Fibroblast of the aortic adventitia (primary cell): ENCODE data around the gene LNPK. TPM values are rescaled to one million over a fixed set of nuclear protein-coding genes. Genes with fewer than 3 reads are reported as not detected.

Experiments used
- DNase-seq: peaks from one replicate; pipeline ENCODE4 v3.0.0-alpha.2; 2010; ENCODE audit warnings: low read depth
- H3K4me3 ChIP-seq: 2 replicates; pipeline ENCODE4 v1.5.1; 2011; ENCODE audit warnings: low read depth, mild to moderate bottlenecking, control low read depth, low read length, moderate library complexity
- CTCF ChIP-seq: IDR thresholded peaks from 2 replicates; pipeline ENCODE4 v1.5.1; 2011; ENCODE audit warnings: mild to moderate bottlenecking, low read length, control low read depth, inconsistent platforms; ENCODE audit not compliant: insufficient read depth
- total RNA-seq: library from RNA; depleted of rRNA; stranded (reverse); fragments of >200 nt; gene quantifications from 2 replicates; pipeline ENCODE4 v1.2.3, GENCODE V29; 2012; ENCODE audit warnings: low replicate concordance

Gene LNPK
- total RNA-seq, 1 donor, result 61.4 TPM

- no peak for TF ChIP-seq CTCF
- no peak overlapping the region for H3K4me3 ChIP-seq
- DNase-seq, result no peak
These were observed 69.4 kb downstream of the LNPK start for GRCh38 chr2:175932675-175933074.

GRCh38 chr2:175931805-175932204, 70.3 kb downstream of the LNPK start:
- H3K4me3 ChIP-seq, result no peak overlapping the region
- peak; percentile 86 for DNase-seq
- no peak for TF ChIP-seq CTCF

- DNase-seq, result no peak
- no peak overlapping the region for H3K4me3 ChIP-seq
- TF ChIP-seq CTCF, result no peak
These were observed 71.6 kb downstream of the LNPK start for GRCh38 chr2:175930504-175930903.

- DNase-seq, result no peak
- no peak overlapping the region for H3K4me3 ChIP-seq
- no peak for TF ChIP-seq CTCF
These were observed 72.2 kb downstream of the LNPK start for GRCh38 chr2:175929850-175930249.

- TF ChIP-seq CTCF, result no peak
- peak; percentile 24 for DNase-seq
- no peak overlapping the region for H3K4me3 ChIP-seq
These were observed 75.8 kb downstream of the LNPK start for GRCh38 chr2:175926272-175926671.

GRCh38 chr2:175922160-175922559, 79.9 kb downstream of the LNPK start:
- DNase-seq, result no peak
- H3K4me3 ChIP-seq, result no peak overlapping the region
- no peak for TF ChIP-seq CTCF

GRCh38 chr2:175918935-175919334, 83.1 kb downstream of the LNPK start:
- no peak for DNase-seq
- no peak overlapping the region for H3K4me3 ChIP-seq
- no peak for TF ChIP-seq CTCF
